Neural crest cell (in vitro differentiated cells): ENCODE measurements around the gene PRKN. TPM values are rescaled to one million over a fixed set of nuclear protein-coding genes. Genes with fewer than 3 reads are reported as not detected.

Experiments
- DNase-seq: peaks from one replicate; pipeline ENCODE4 v3.0.0; 2021; ENCODE audit warnings: low read depth, mixed read lengths, low spot score
- H3K27ac Mint-ChIP-seq: one replicate; pipeline ENCODE4 v1.8.0; 2021; ENCODE audit warnings: mild to moderate bottlenecking, mixed read lengths; ENCODE audit not compliant: unreplicated experiment
- H3K27me3 Mint-ChIP-seq: 2 replicates; pipeline ENCODE4 v1.8.0; 2021; ENCODE audit warnings: low read depth, mild to moderate bottlenecking, mixed read lengths
- H3K36me3 Mint-ChIP-seq: 2 replicates; pipeline ENCODE4 v1.8.0; 2021; ENCODE audit warnings: low read depth, mild to moderate bottlenecking, mixed read lengths
- H3K4me1 Mint-ChIP-seq: 2 replicates; pipeline ENCODE4 v1.8.0; 2021; ENCODE audit warnings: mixed read lengths
- H3K4me3 Mint-ChIP-seq: one replicate; pipeline ENCODE4 v1.8.0; 2021; ENCODE audit warnings: mild to moderate bottlenecking, mixed read lengths
- H3K9me3 Mint-ChIP-seq: 2 replicates; pipeline ENCODE4 v1.8.0; 2021; ENCODE audit warnings: mixed read lengths
- total RNA-seq: library from RNA; stranded (reverse); gene quantifications from 2 replicates; pipeline ENCODE4 v1.2.1, GENCODE V29; 2021
- TF ChIP-seq, protein P1 (sequence below): fragments of 200-600 bp; sonication (generic); conservative IDR thresholded peaks from 2 replicates; pipeline ENCODE4 v1.5.0; 2021; ENCODE audit warnings: antibody characterized with exemption, mild to moderate bottlenecking

Gene PRKN
- total RNA-seq, 1 donor from 2014 or later = 3.2 TPM

DNA sequence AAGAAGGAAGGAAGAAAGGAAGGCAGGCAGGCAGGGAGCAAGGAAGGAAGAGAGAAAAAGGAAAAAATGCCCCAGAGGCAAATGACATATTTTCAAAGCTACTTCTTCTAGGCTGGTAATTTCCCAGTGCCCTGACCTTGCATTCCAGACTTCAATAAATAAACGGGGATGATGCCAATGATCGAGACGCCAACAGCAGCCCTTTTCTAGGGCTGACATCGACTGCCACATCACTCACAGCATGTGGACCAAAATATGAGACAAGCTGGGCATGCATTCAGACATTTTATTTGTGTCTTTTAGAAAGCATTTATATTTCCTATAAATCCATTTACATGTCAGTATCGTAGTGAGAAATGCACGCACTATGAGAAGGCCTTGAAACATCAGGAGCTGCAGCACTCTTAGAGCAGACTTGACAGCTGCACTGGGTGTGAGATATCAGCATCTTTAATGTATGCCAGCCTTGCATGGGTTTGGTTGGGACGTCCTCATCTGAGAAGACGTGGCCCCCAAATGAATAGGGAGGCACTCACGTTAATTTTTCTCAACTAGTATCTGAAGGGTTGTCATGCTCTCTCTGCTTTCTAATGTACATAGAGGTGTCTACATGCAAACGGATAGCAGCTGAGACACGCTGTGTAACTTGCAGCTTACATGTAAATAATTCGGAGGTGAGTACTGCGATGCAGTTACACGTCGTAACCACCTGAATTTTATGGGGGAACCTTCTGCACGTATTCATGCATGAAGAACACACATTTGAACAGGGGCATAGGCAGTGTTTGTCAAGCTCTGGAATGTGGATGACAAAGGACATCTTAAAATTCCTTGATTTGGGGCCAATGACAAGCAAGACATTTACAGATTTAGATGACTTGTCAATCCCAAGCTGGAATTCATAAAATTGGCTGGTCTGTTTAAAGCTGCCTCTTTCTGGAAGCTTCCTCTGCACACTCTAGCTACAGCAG lies 1304.6 kb downstream of the PRKN start:
- Mint-ChIP-seq H3K27me3 (no peaks in the 10 kb centered on the region), H3K4me3 (no peak overlapping the region), H3K27ac (no peak overlapping the region), H3K36me3 (peaks cover 2% of the 10 kb centered on the region), H3K9me3 (no peaks in the 10 kb centered on the region), H3K4me1 (peaks cover 14% of the 10 kb centered on the region)
- DNase-seq = no peak
- TF ChIP-seq, protein P1, sequence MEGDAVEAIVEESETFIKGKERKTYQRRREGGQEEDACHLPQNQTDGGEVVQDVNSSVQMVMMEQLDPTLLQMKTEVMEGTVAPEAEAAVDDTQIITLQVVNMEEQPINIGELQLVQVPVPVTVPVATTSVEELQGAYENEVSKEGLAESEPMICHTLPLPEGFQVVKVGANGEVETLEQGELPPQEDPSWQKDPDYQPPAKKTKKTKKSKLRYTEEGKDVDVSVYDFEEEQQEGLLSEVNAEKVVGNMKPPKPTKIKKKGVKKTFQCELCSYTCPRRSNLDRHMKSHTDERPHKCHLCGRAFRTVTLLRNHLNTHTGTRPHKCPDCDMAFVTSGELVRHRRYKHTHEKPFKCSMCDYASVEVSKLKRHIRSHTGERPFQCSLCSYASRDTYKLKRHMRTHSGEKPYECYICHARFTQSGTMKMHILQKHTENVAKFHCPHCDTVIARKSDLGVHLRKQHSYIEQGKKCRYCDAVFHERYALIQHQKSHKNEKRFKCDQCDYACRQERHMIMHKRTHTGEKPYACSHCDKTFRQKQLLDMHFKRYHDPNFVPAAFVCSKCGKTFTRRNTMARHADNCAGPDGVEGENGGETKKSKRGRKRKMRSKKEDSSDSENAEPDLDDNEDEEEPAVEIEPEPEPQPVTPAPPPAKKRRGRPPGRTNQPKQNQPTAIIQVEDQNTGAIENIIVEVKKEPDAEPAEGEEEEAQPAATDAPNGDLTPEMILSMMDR = no peak

GRCh38 chr6:161418463-161418945 lies 1309.1 kb downstream of the PRKN start:
- Mint-ChIP-seq H3K4me3 (no peak overlapping the region), H3K27ac (no peak overlapping the region), H3K27me3 (no peaks in the 10 kb centered on the region), H3K9me3 (no peaks in the 10 kb centered on the region), H3K4me1 (peaks cover 45% of the 10 kb centered on the region), H3K36me3 (no peaks in the 10 kb centered on the region)
- TF ChIP-seq, protein P1 = peak; percentile 82
- peak; percentile 61 for DNase-seq

- TF ChIP-seq, protein P1 = no peak
- no peaks in the 10 kb centered on the region for H3K36me3 Mint-ChIP-seq
These were observed 1309.7 kb downstream of the PRKN start for GRCh38 chr6:161417717-161418462.

GRCh38 chr6:161415302-161415855 lies 1312.2 kb downstream of the PRKN start:
- H3K27ac Mint-ChIP-seq = no peak overlapping the region
- no peak overlapping the region for H3K4me3 Mint-ChIP-seq
- TF ChIP-seq, protein P1 = no peak
- peaks cover 40% of the 10 kb centered on the region for H3K4me1 Mint-ChIP-seq
- DNase-seq = no peak
- H3K9me3 Mint-ChIP-seq = no peaks in the 10 kb centered on the region
- no peaks in the 10 kb centered on the region for H3K27me3 Mint-ChIP-seq
- no peaks in the 10 kb centered on the region for H3K36me3 Mint-ChIP-seq

More at GRCh38 chr6:161417717-161418462, 1309.7 kb downstream of the PRKN start:
- no peak for DNase-seq
- H3K27ac Mint-ChIP-seq = no peak overlapping the region
- H3K27me3 Mint-ChIP-seq = no peaks in the 10 kb centered on the region
- H3K9me3 Mint-ChIP-seq = no peaks in the 10 kb centered on the region
- H3K4me1 Mint-ChIP-seq = peaks cover 45% of the 10 kb centered on the region
- H3K4me3 Mint-ChIP-seq = no peak overlapping the region

DNA sequence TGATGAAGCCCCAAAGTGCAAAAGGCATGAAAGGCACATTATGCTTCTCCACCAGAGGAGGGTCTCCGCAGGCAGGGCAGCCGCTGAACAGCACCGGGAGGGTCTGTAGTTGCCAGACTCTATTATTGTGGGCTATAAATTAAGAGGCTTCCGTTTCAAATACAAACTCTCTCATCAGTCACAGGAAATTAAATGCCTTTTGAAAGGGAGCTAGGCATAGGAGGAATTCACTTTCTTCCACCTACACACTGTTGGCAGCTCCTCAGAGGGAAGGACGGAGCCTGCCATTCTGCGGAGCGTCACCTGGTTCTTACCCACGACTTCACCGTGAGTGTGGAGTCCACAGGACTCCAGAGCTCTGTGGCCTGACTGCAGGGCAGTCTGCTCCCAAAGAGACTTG lies 1312.9 kb downstream of the PRKN start:
- H3K4me3 Mint-ChIP-seq = no peak overlapping the region
- TF ChIP-seq, protein P1 = no peak
- no peaks in the 10 kb centered on the region for H3K36me3 Mint-ChIP-seq
- DNase-seq = no peak
- no peaks in the 10 kb centered on the region for H3K27me3 Mint-ChIP-seq
- H3K4me1 Mint-ChIP-seq = peaks cover 42% of the 10 kb centered on the region
- H3K27ac Mint-ChIP-seq = no peak overlapping the region
- H3K9me3 Mint-ChIP-seq = no peaks in the 10 kb centered on the region
